ENCODE measurements around the gene ZPBP.

The ZPBP gene

GRCh38 chr7:50037086-50037485 lies 56.0 kb downstream of the ZPBP start:
- H3K9me3 ChIP-seq (ENCODE audit: insufficient read depth, low read depth, low read length), result no peaks in the 10 kb centered on the region
- H4K20me1 ChIP-seq (ENCODE audit: insufficient read depth, low read length, poor library complexity, severe bottlenecking), result no peaks in the 10 kb centered on the region
- no peak overlapping the region for H3K4me3 ChIP-seq (ENCODE audit: low read length, poor library complexity, severe bottlenecking)
- no peaks in the 10 kb centered on the region for H3K4me1 ChIP-seq (ENCODE audit: insufficient read depth, low read length, poor library complexity, severe bottlenecking)
- no peaks in the 10 kb centered on the region for H3K27me3 ChIP-seq (ENCODE audit: insufficient read depth, low read length, poor library complexity, severe bottlenecking)
- no peaks in the 10 kb centered on the region for H3F3A ChIP-seq (ENCODE audit: low read depth)
- no peaks in the 10 kb centered on the region for H3K79me2 ChIP-seq (ENCODE audit: insufficient read depth, low read length)
- H3K36me3 ChIP-seq (ENCODE audit: insufficient read depth, low read length), result no peaks in the 10 kb centered on the region
- TF ChIP-seq EZH2phosphoT487 (IDR thresholded peaks at IDR 0.05; ENCODE audit: borderline replicate concordance) (no peak), CTCF (conservative IDR thresholded peaks at IDR 0.05; ENCODE audit: low read length) (no peak)
- H3K4me2 ChIP-seq (ENCODE audit: low read depth, low read length, poor library complexity, severe bottlenecking), result no peak overlapping the region
- H3K9me2 ChIP-seq (replicated peaks; ENCODE audit: low read depth, low read length), result no peaks in the 10 kb centered on the region
- H2AFZ ChIP-seq (ENCODE audit: low read length), result no peak overlapping the region
- no peak overlapping the region for H3K9ac ChIP-seq (ENCODE audit: low read depth, low read length, poor library complexity, severe bottlenecking)

- no peaks in the 10 kb centered on the region for H3K27me3 ChIP-seq (ENCODE audit: insufficient read depth, low read length, poor library complexity, severe bottlenecking)
- no peaks in the 10 kb centered on the region for H3K36me3 ChIP-seq (ENCODE audit: insufficient read depth, low read length)
- H3K9ac ChIP-seq (ENCODE audit: low read depth, low read length, poor library complexity, severe bottlenecking), result no peak overlapping the region
- no peak overlapping the region for H3K4me3 ChIP-seq (ENCODE audit: low read length, poor library complexity, severe bottlenecking)
- H3K79me2 ChIP-seq (ENCODE audit: insufficient read depth, low read length), result no peaks in the 10 kb centered on the region
- TF ChIP-seq EZH2phosphoT487 (IDR thresholded peaks at IDR 0.05; ENCODE audit: borderline replicate concordance) (no peak), CTCF (conservative IDR thresholded peaks at IDR 0.05; ENCODE audit: low read length) (no peak)
- H3K4me2 ChIP-seq (ENCODE audit: low read depth, low read length, poor library complexity, severe bottlenecking), result no peak overlapping the region
- H3K9me3 ChIP-seq (ENCODE audit: insufficient read depth, low read depth, low read length), result no peaks in the 10 kb centered on the region
- no peak overlapping the region for H2AFZ ChIP-seq (ENCODE audit: low read length)
- H4K20me1 ChIP-seq (ENCODE audit: insufficient read depth, low read length, poor library complexity, severe bottlenecking), result no peaks in the 10 kb centered on the region
- no peaks in the 10 kb centered on the region for H3K9me2 ChIP-seq (replicated peaks; ENCODE audit: low read depth, low read length)
- H3K4me1 ChIP-seq (ENCODE audit: insufficient read depth, low read length, poor library complexity, severe bottlenecking), result no peaks in the 10 kb centered on the region
- H3F3A ChIP-seq (ENCODE audit: low read depth), result no peaks in the 10 kb centered on the region
Observed at GRCh38 chr7:50022991-50023390, 70.1 kb downstream of the ZPBP start.

GRCh38 chr7:50022451-50022850 lies 70.6 kb downstream of the ZPBP start:
- no peaks in the 10 kb centered on the region for H3K4me1 ChIP-seq (ENCODE audit: insufficient read depth, low read length, poor library complexity, severe bottlenecking)
- no peaks in the 10 kb centered on the region for H3K9me2 ChIP-seq (replicated peaks; ENCODE audit: low read depth, low read length)
- H3K36me3 ChIP-seq (ENCODE audit: insufficient read depth, low read length), result no peaks in the 10 kb centered on the region
- no peak overlapping the region for H2AFZ ChIP-seq (ENCODE audit: low read length)
- H3K27me3 ChIP-seq (ENCODE audit: insufficient read depth, low read length, poor library complexity, severe bottlenecking), result no peaks in the 10 kb centered on the region
- H3K9me3 ChIP-seq (ENCODE audit: insufficient read depth, low read depth, low read length), result no peaks in the 10 kb centered on the region
- H3K9ac ChIP-seq (ENCODE audit: low read depth, low read length, poor library complexity, severe bottlenecking), result no peak overlapping the region
- H3K79me2 ChIP-seq (ENCODE audit: insufficient read depth, low read length), result no peaks in the 10 kb centered on the region
- TF ChIP-seq CTCF (conservative IDR thresholded peaks at IDR 0.05; ENCODE audit: low read length) (no peak), EZH2phosphoT487 (IDR thresholded peaks at IDR 0.05; ENCODE audit: borderline replicate concordance) (no peak)
- H3K4me2 ChIP-seq (ENCODE audit: low read depth, low read length, poor library complexity, severe bottlenecking), result no peak overlapping the region
- no peak overlapping the region for H3K4me3 ChIP-seq (ENCODE audit: low read length, poor library complexity, severe bottlenecking)
- H3F3A ChIP-seq (ENCODE audit: low read depth), result no peaks in the 10 kb centered on the region
- H4K20me1 ChIP-seq (ENCODE audit: insufficient read depth, low read length, poor library complexity, severe bottlenecking), result no peaks in the 10 kb centered on the region

All from Loucy (cell line).